IMR-90 (cell line): ENCODE measurements around the gene KRTAP19-2. TPM values are rescaled to one million over a fixed set of nuclear protein-coding genes. Genes with fewer than 3 reads are reported as not detected.

Source experiments
- ATAC-seq: fragments of 200-7000 bp; cut with Tn5 transposase; 2 replicates; pipeline ENCODE4 v1.9.1; 2020; ENCODE audit warnings: low read depth, mild to moderate bottlenecking, moderate library complexity
- BruUV-seq: library from RNA; stranded (reverse); fragments of 400-500 nt; replicated peaks from 2 replicates; lab custom pipeline; 2021; lab: Mats Ljungman, UMichigan
- CTCF ChIA-PET: fragments of 300-600 bp; formaldehyde crosslinking; extraction: SDS; loops from one replicate; lab custom pipeline; 2021; ENCODE audit warnings: antibody characterized with exemption; lab: Yijun Ruan, JAX
- POLR2A ChIA-PET: fragments of 300-600 bp; sonication (Branson Sonifier 250); formaldehyde crosslinking; loops from one replicate; lab custom pipeline; 2022; ENCODE audit warnings: antibody characterized with exemption; ENCODE audit not compliant: unreplicated experiment; lab: Charles Lee
- DNase-seq: peaks from one replicate; pipeline ENCODE4 v3.0.0; 2013
- H2AFZ ChIP-seq: replicated peaks from 2 replicates; pipeline ENCODE3; 2013; ENCODE audit warnings: low read length, mild to moderate bottlenecking; ENCODE audit not compliant: poor library complexity
- H2AK5ac ChIP-seq: 2 replicates; pipeline ENCODE4 v1.6.1; 2013; ENCODE audit warnings: low read depth, low read length, inconsistent platforms
- H2AK9ac ChIP-seq: replicated peaks from 2 replicates; pipeline ENCODE3; 2013; ENCODE audit warnings: mild to moderate bottlenecking, low read depth, low read length, moderate library complexity; ENCODE audit not compliant: poor library complexity
- H2BK120ac ChIP-seq: 2 replicates; pipeline ENCODE4 v1.6.1; 2013; ENCODE audit warnings: low read depth, low read length, inconsistent platforms
- H2BK15ac ChIP-seq: 3 replicates; pipeline ENCODE4 v1.6.1; 2013; ENCODE audit warnings: low read depth, low read length, inconsistent platforms
- H2BK20ac ChIP-seq: 2 replicates; pipeline ENCODE4 v1.6.1; 2013; ENCODE audit warnings: low read depth, mild to moderate bottlenecking, inconsistent platforms, low read length, moderate library complexity
- H2BK5ac ChIP-seq: 2 replicates; pipeline ENCODE4 v1.6.1; 2013; ENCODE audit warnings: mild to moderate bottlenecking, low read depth, low read length, inconsistent platforms; ENCODE audit not compliant: poor library complexity, severe bottlenecking
- H3K14ac ChIP-seq: replicated peaks from 2 replicates; pipeline ENCODE4 v1.6.1; 2013; ENCODE audit warnings: low read depth, low read length, inconsistent platforms
- H3K18ac ChIP-seq: 2 replicates; pipeline ENCODE4 v1.6.1; 2013; ENCODE audit warnings: low read depth, low read length, control low read depth
- H3K23ac ChIP-seq: 2 replicates; pipeline ENCODE4 v1.6.1; 2013; ENCODE audit warnings: low read depth, low read length, inconsistent platforms
- H3K27ac ChIP-seq: 2 replicates; pipeline ENCODE4 v1.5.1; 2013; ENCODE audit warnings: mild to moderate bottlenecking, control low read depth, low read length; ENCODE audit not compliant: insufficient read depth
- H3K27me3 ChIP-seq: 2 replicates; pipeline ENCODE4 v1.6.1; 2013; ENCODE audit warnings: low read length; ENCODE audit not compliant: control insufficient read depth, insufficient read depth
- H3K36me3 ChIP-seq: 2 replicates; pipeline ENCODE4 v1.6.1; 2013; ENCODE audit warnings: low read length, mixed read lengths; ENCODE audit not compliant: control insufficient read depth, insufficient read depth
- H3K4ac ChIP-seq: 2 replicates; pipeline ENCODE4 v1.6.1; 2013; ENCODE audit warnings: low read depth, low read length, inconsistent platforms
- H3K4me1 ChIP-seq: 2 replicates; pipeline ENCODE4 v1.6.1; 2013; ENCODE audit warnings: low read length, mixed read lengths; ENCODE audit not compliant: control insufficient read depth, insufficient read depth
- H3K4me2 ChIP-seq: 2 replicates; pipeline ENCODE4 v1.6.1; 2013; ENCODE audit warnings: low read depth, mild to moderate bottlenecking, control low read depth, low read length, moderate library complexity
- H3K4me3 ChIP-seq: 2 replicates; pipeline ENCODE4 v1.5.1; 2013; ENCODE audit warnings: low read depth, mild to moderate bottlenecking, control low read depth, low read length, moderate library complexity; ENCODE audit not compliant: insufficient read depth
- H3K56ac ChIP-seq: 2 replicates; pipeline ENCODE4 v1.6.1; 2013; ENCODE audit warnings: low read length, inconsistent platforms; ENCODE audit not compliant: insufficient read depth; ENCODE audit errors: extremely low read depth
- H3K79me1 ChIP-seq, 2 experiments: 2 replicates each; pipeline ENCODE4 v1.6.1; 2013; ENCODE audit warnings: low read length in 2 of 2, inconsistent platforms in 1 of 2, low read depth in 1 of 2
- H3K9ac ChIP-seq: 2 replicates; pipeline ENCODE4 v1.6.1; 2013; ENCODE audit warnings: low read depth, low read length, control low read depth
- H3K9me1 ChIP-seq: 2 replicates; pipeline ENCODE4 v1.6.1; 2013; ENCODE audit warnings: low read length, inconsistent platforms; ENCODE audit not compliant: insufficient read depth
- H3K9me3 ChIP-seq: 2 replicates; pipeline ENCODE4 v1.6.1; 2013; ENCODE audit warnings: low read length; ENCODE audit not compliant: control insufficient read depth, insufficient read depth
- H4K20me1 ChIP-seq: 2 replicates; pipeline ENCODE4 v1.6.1; 2013; ENCODE audit warnings: low read length, inconsistent platforms; ENCODE audit not compliant: insufficient read depth
- H4K5ac ChIP-seq: 2 replicates; pipeline ENCODE4 v1.6.1; 2013; ENCODE audit warnings: mild to moderate bottlenecking, low read depth, low read length, control low read depth
- H4K8ac ChIP-seq, 2 experiments: 2 replicates each; pipeline ENCODE4 v1.6.1; 2013; ENCODE audit warnings: low read depth in 2 of 2, low read length in 2 of 2, control low read depth in 1 of 2, inconsistent platforms in 1 of 2
- H4K91ac ChIP-seq: 2 replicates; pipeline ENCODE4 v1.6.1; 2013; ENCODE audit warnings: low read depth, low read length, inconsistent platforms; ENCODE audit not compliant: insufficient read depth
- BHLHE40 ChIP-seq: fragments of 150-350 bp; IDR thresholded peaks from 2 replicates; pipeline ENCODE4 v1.6.1; 2016; ENCODE audit warnings: mild to moderate bottlenecking, low read depth, low read length
- CEBPB ChIP-seq: IDR thresholded peaks from 2 replicates; pipeline ENCODE4 v1.6.1; 2012; ENCODE audit warnings: low read depth, low read length, improper control_type of control experiment
- CHD1 ChIP-seq: IDR thresholded peaks from 2 replicates; pipeline ENCODE4 v1.6.1; 2012; ENCODE audit warnings: low read depth, low read length, improper control_type of control experiment
- FOS ChIP-seq: fragments of 150-350 bp; IDR thresholded peaks from 2 replicates; pipeline ENCODE4 v1.6.1; 2016; ENCODE audit warnings: low read depth, low read length
- MAFK ChIP-seq: IDR thresholded peaks from 2 replicates; pipeline ENCODE4 v1.6.1; 2012; ENCODE audit warnings: low read depth, low read length, improper control_type of control experiment
- MAZ ChIP-seq: IDR thresholded peaks from 2 replicates; pipeline ENCODE4 v1.6.1; 2012; ENCODE audit warnings: low read depth, mild to moderate bottlenecking, low read length, improper control_type of control experiment, moderate library complexity, borderline replicate concordance
- MXI1 ChIP-seq: IDR thresholded peaks from 2 replicates; pipeline ENCODE4 v1.6.1; 2012; ENCODE audit warnings: low read depth, mild to moderate bottlenecking, low read length, moderate library complexity, borderline replicate concordance
- NFE2L2 ChIP-seq: fragments of 150-350 bp; IDR thresholded peaks from 2 replicates; pipeline ENCODE4 v1.6.1; 2016; ENCODE audit warnings: low read depth, mild to moderate bottlenecking, low read length
- POLR2A ChIP-seq: IDR thresholded peaks from 2 replicates; pipeline ENCODE4 v1.6.1; 2012; ENCODE audit warnings: mild to moderate bottlenecking, low read depth, low read length
- RAD21 ChIP-seq: IDR thresholded peaks from 2 replicates; pipeline ENCODE4 v1.6.1; 2012; ENCODE audit warnings: low read length, improper control_type of control experiment
- RCOR1 ChIP-seq: IDR thresholded peaks from 2 replicates; pipeline ENCODE4 v1.6.1; 2012; ENCODE audit warnings: mild to moderate bottlenecking, low read length, improper control_type of control experiment; ENCODE audit not compliant: insufficient replicate concordance
- RFX5 ChIP-seq: IDR thresholded peaks from 2 replicates; pipeline ENCODE4 v1.8.0; 2012; ENCODE audit warnings: low read depth, mild to moderate bottlenecking, low read length, moderate library complexity
- SMC3 ChIP-seq: fragments of 150-350 bp; IDR thresholded peaks from 2 replicates; pipeline ENCODE4 v1.6.1; 2016; ENCODE audit warnings: low read depth, mild to moderate bottlenecking, antibody characterized with exemption, low read length, moderate library complexity
- WGBS, 2 experiments: methylation state at CpG; one replicate each; pipeline versions ENCODE4 v1.1.5 to v1.1.7; 2013; ENCODE audit warnings: missing lambda C conversion rate in 2 of 2; ENCODE audit not compliant: insufficient read length in 1 of 2; ENCODE audit errors: extremely low coverage in 2 of 2; 5-methylcytosine and 5-hydroxymethylcytosine counted together
- dilution Hi-C: fragments of 300-500 bp; cut with HindIII; formaldehyde crosslinking; loops from one replicate; pipeline ENCODE4 v1.14.3; 2018; ENCODE audit warnings: low sequenced_read_pairs; ENCODE audit not compliant: unreplicated experiment
- in situ Hi-C: fragments of 300-500 bp; cut with MboI; formaldehyde crosslinking; loops from 3 replicates; pipeline ENCODE4 v1.14.3; 2019; ENCODE audit warnings: low sequenced_read_pairs, inconsistent platforms, mixed read lengths
- intact Hi-C: fragments of 100-400 bp; cut with micrococcal nuclease; formaldehyde crosslinking; loops from 2 replicates; pipeline ENCODE4 v1.10.0; 2022
- polyA plus RNA-seq, 3 experiments: library from polyadenylated mRNA; depleted of rRNA; stranded (reverse); fragments of >200 nt; gene quantifications; 2 replicates each; pipeline ENCODE4 v1.2.3, GENCODE V29; 2012; ENCODE audit warnings: low replicate concordance in 1 of 3
- total RNA-seq: library from RNA; depleted of rRNA; stranded (reverse); fragments of >200 nt; gene quantifications from 2 replicates; pipeline ENCODE4 v1.2.3, GENCODE V29; 2012
- TF ChIP-seq, protein P1 (sequence below): conservative IDR thresholded peaks from 2 replicates; pipeline ENCODE4 v1.5.1; 2012; ENCODE audit warnings: mild to moderate bottlenecking, low read depth, low read length, improper control_type of control experiment
- TF ChIP-seq, protein P2 (sequence below): fragments of 150-350 bp; IDR thresholded peaks from 2 replicates; pipeline ENCODE4 v1.6.1; 2017; ENCODE audit warnings: mild to moderate bottlenecking, antibody characterized with exemption, low read length, low read depth
- TF ChIP-seq, protein P3 (sequence below): fragments of 150-350 bp; IDR thresholded peaks from 2 replicates; pipeline ENCODE4 v1.6.1; 2016; ENCODE audit warnings: low read depth, mild to moderate bottlenecking, low read length, moderate library complexity, borderline replicate concordance

The KRTAP19-2 gene
- total and polyA plus RNA-seq, 2 of the 4 experiments (the other 2 are of a cell fraction): not detected

DNA sequence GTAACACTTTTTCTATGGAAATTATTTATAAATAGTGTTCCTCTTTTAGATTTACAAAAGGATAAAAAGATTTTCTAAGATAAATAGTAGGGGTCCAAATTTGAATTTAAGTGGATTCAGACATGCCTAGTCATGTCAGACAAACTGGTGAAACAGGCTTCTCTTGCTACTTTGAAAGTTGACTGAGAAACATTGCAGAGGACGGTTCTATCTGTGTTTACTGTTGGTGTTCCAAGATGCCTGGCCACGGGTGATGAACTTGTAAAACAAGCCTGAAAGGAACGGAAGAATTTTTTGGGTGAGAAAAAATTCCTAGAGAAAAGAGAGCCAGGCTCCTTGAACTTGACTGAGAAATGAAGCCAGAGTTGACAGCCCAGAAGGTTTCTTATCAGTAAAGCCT is 9.2 kb downstream of the KRTAP19-2 start:
- BruUV-seq: no TSS peak
- no peak overlapping the region for H4K5ac ChIP-seq
- H4K20me1 ChIP-seq: no peaks in the 10 kb centered on the region
- intact Hi-C loops (no loop called here), in situ Hi-C loops (no loop called here), dilution Hi-C loops (no loop called here)
- no peak overlapping the region for H2BK15ac ChIP-seq
- H2BK5ac ChIP-seq: no peak overlapping the region
- ATAC-seq: no peak
- ChIA-PET CTCF (no interaction called here), POLR2A (no interaction called here)
- H2BK120ac ChIP-seq: no peak overlapping the region
- H2AK5ac ChIP-seq: no peak overlapping the region
- WGBS, 2 experiments: no CpG with 5 or more reads among the region's 3 CpGs
- TF ChIP-seq MAZ: no peak
- TF ChIP-seq RAD21: no peak
- TF ChIP-seq, protein P1, sequence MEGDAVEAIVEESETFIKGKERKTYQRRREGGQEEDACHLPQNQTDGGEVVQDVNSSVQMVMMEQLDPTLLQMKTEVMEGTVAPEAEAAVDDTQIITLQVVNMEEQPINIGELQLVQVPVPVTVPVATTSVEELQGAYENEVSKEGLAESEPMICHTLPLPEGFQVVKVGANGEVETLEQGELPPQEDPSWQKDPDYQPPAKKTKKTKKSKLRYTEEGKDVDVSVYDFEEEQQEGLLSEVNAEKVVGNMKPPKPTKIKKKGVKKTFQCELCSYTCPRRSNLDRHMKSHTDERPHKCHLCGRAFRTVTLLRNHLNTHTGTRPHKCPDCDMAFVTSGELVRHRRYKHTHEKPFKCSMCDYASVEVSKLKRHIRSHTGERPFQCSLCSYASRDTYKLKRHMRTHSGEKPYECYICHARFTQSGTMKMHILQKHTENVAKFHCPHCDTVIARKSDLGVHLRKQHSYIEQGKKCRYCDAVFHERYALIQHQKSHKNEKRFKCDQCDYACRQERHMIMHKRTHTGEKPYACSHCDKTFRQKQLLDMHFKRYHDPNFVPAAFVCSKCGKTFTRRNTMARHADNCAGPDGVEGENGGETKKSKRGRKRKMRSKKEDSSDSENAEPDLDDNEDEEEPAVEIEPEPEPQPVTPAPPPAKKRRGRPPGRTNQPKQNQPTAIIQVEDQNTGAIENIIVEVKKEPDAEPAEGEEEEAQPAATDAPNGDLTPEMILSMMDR: no peak
- TF ChIP-seq POLR2A: no peak
- no peak for TF ChIP-seq SMC3
- TF ChIP-seq MXI1: no peak
- TF ChIP-seq, protein P2, sequence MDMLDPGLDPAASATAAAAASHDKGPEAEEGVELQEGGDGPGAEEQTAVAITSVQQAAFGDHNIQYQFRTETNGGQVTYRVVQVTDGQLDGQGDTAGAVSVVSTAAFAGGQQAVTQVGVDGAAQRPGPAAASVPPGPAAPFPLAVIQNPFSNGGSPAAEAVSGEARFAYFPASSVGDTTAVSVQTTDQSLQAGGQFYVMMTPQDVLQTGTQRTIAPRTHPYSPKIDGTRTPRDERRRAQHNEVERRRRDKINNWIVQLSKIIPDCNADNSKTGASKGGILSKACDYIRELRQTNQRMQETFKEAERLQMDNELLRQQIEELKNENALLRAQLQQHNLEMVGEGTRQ: no peak
- TF ChIP-seq, protein P3, sequence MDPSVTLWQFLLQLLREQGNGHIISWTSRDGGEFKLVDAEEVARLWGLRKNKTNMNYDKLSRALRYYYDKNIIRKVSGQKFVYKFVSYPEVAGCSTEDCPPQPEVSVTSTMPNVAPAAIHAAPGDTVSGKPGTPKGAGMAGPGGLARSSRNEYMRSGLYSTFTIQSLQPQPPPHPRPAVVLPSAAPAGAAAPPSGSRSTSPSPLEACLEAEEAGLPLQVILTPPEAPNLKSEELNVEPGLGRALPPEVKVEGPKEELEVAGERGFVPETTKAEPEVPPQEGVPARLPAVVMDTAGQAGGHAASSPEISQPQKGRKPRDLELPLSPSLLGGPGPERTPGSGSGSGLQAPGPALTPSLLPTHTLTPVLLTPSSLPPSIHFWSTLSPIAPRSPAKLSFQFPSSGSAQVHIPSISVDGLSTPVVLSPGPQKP: no peak
- no peak for TF ChIP-seq BHLHE40
- no peak for TF ChIP-seq MAFK
- TF ChIP-seq RFX5: no peak
- TF ChIP-seq NFE2L2: no peak
- TF ChIP-seq FOS: no peak
- TF ChIP-seq CEBPB: no peak
- no peak for TF ChIP-seq CHD1
- no peak for TF ChIP-seq RCOR1
- H3K4me3 ChIP-seq: no peak overlapping the region
- H4K91ac ChIP-seq: no peak overlapping the region
- H3K9me3 ChIP-seq: peaks cover 10% of the 10 kb centered on the region
- no peak overlapping the region for H3K18ac ChIP-seq
- no peaks in the 10 kb centered on the region for H3K27me3 ChIP-seq
- H3K4me1 ChIP-seq: no peaks in the 10 kb centered on the region
- H3K79me1 ChIP-seq: no peaks in the 10 kb centered on the region
- H3K23ac ChIP-seq: no peak overlapping the region
- no peak overlapping the region for H3K27ac ChIP-seq
- DNase-seq: no peak
- no peak overlapping the region for H3K9ac ChIP-seq
- no peaks in the 10 kb centered on the region for H3K9me1 ChIP-seq
- no peak overlapping the region for H3K14ac ChIP-seq
- H2AFZ ChIP-seq: no peak overlapping the region
- H3K56ac ChIP-seq: no peak overlapping the region
- no peak overlapping the region for H3K4ac ChIP-seq
- H2BK20ac ChIP-seq: no peak overlapping the region
- H3K4me2 ChIP-seq: no peak overlapping the region
- H2AK9ac ChIP-seq: no peak overlapping the region
- H3K36me3 ChIP-seq: no peaks in the 10 kb centered on the region
- H4K8ac ChIP-seq: no peak overlapping the region
